Amygdala (tissue), 56 donors: ENCODE data around the gene MELTF.
A peak's percentile ranks its signal among the peaks of the same experiment; 100 is the strongest.

Experiments used
- DNase-seq, 56 donors: peaks; one replicate each; lab custom pipeline; 2025; lab: John Stamatoyannopoulos, UW

Gene MELTF

DNA sequence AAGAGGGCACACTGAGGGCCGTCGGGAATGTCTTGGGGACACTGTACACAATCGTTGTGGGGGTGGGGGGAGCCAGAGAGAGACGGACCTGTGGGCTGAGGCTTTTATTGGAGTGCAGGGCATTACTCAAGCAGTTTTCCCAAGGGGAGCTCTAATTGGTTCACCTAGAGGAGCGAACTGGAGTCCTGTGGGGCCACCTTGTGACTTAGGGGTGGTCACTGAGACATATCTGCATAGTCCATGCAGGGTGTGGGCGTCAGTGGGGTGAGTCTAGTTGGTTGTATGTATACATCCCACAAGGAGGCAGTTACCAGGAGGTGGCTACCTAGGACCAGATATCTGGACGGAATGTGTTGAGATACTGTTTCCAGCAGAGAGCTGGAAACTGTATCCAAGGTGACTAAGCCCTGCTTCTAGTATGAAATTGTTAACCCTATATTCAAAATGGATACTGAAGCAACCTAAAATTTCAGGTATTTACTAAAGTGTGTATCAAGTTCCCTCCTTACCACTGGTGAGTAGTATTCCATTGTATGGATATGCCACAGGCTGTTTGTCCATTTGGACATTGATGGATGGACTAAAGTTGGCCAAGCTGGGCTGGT lies 58.4 kb downstream of the MELTF start:
- DNase-seq = no peak

DNA sequence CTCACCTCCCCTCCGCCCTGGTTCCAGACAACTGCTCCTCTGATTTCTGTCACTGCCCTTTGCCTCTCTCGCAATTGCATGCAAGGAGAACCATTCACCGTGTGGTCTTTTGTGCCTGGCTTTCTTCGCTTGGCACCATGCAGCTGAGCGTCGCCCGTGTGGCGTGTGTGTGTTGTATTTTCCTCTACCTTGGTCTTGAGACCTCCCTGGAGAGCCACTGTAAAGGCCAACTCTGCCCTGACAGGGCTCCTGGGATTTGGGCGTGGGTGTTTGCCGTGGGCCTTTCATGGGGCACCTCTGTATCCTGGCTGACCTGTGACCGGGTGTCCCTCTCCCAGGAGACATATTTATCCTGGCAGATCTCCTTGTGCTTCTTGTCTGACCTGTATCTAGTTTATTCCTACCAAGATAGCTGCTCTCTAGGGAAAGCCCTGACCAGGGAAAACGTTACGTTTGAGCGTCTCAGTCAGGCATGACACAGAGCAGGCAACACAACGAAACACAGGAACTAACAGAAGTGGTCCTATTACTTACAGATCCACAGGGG lies 59.0 kb downstream of the MELTF start:
- DNase-seq = no peak

GRCh38 chr3:196969660-196970546 lies 59.7 kb downstream of the MELTF start:
- peak in 21 of 56 donors; percentile 9 to 61 (median 36) for DNase-seq

GRCh38 chr3:196969134-196969659 lies 60.4 kb downstream of the MELTF start:
- peak in 6 of 56 donors; percentile 9 to 44 (median 37) for DNase-seq

GRCh38 chr3:196968233-196969133 lies 61.1 kb downstream of the MELTF start, which contains the start of gene PIGZ:
TSS of gene PIGZ (minus strand) at chr3:196968833. CDS start at chr3:196952031, 16,802 bp downstream.
- DNase-seq = peak in 8 of 56 donors; percentile 6 to 52 (median 43)

GRCh38 chr3:196967412-196968232 lies 62.0 kb downstream of the MELTF start:
- no peak for DNase-seq

DNA sequence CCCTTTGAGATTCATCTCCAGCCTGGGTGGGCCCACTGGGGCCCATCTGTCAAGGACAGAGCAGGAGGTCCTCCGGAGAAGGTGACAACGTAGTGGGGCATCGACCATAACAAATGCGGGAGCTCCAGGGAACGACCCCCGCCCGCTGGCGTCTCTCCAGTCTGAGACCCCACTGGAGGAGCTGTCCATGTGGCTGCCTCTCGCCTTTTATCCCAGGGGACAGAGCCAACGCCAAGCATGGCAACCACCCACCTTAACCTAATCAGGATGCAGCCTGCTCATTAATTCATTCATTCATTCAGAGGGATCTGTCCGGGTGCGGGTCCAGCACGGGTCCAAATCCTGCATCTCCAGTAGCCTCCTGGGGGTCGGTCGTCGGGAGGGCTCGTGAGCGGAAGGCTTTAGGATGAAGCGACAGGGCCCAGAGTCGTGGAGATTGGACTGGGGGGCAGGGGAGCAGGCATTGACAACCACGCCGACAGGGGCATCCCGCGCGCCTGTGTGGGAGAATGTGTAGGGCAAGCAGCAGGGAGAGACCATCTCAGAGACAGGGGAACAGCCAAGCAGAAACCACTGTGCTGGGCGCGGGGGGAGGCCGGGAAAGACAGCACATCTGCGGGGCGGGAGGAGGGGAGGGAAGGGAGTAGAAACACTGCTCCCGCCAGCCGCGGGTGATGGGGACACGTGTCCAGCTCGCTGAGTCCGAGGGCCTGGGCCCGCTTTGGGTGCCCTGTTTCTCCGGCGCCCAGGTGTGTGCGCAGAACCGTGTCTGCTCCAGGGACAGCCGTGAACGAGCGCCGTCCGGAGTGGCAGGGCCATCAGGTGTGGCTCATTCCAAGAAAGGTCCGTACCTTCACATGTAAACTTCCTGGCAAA lies 62.9 kb downstream of the MELTF start:
- peak in 3 of 56 donors; percentile 10 to 18 (median 15) for DNase-seq

DNA sequence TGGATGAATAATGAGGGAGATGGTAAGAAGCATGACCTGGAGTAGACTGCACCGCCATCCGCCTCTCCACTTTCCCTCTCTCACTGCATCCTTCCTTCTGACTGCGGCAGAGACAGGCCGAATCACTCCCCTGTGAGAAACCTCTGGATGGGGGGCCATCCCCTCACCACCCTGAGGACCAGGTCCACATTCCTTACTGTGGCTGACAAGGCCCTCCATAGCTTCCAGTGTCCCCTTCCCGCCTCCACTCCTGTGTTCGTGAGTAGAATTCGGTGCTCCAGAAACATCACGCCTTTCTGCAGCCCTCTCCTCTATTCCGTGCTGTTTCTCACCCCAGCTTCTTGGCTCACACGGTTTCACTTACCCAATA lies 63.8 kb downstream of the MELTF start:
- DNase-seq = no peak

- no peak for DNase-seq
Measured at GRCh38 chr3:196965112-196965803, 64.4 kb downstream of the MELTF start.

DNA sequence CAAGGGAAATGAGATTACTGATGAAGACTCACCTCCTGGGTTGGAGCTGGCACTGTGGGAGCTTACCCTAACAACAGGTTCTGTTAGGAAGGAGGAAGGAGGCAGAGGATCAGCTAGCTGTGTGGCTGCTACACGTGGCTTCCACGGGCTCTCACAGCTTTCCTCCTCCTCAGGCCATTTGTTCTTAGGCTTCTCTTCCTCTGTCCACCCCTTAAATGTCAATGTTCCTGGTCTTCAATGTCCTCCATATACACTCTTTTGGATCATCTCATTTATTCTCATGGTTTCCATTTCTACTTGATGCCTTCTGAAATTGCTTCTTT lies 66.0 kb downstream of the MELTF start:
- no peak for DNase-seq

GRCh38 chr3:196962930-196963630 lies 66.5 kb downstream of the MELTF start:
- no peak for DNase-seq

GRCh38 chr3:196962108-196962929 lies 67.3 kb downstream of the MELTF start:
- DNase-seq = no peak

DNA sequence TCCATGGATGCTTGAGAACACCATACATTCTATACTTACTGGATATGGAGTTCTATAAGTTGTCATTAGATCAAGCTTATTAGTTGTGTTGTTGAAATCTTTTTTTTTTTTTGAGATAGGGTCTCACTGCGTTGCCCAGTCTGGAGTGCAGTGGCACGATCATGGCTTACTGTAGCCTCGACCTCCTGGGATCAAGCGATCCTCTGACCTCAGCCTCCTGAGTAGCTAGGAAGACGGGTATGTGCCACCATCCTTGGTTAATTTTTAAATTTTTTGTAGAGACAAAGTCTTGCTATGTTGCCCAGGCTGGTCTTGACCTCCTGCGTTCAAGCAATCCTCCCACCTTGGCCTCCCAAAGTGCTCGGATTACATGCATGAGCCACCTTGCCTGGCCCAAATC lies 74.8 kb downstream of the MELTF start:
- DNase-seq = no peak
